ENCODE measurements around the gene CAV1. TPM values are rescaled to one million over a fixed set of nuclear protein-coding genes. Genes with fewer than 3 reads are reported as not detected.

The CAV1 gene
- total RNA-seq, 1 donor from 2014 or later: 15.8 TPM

GRCh38 chr7:116510795-116511194 is 14.0 kb upstream of the CAV1 start:
- no peak for TF ChIP-seq CTCF (IDR thresholded peaks at IDR 0.05; ENCODE audit: insufficient read depth, low read length, poor library complexity, severe bottlenecking)
- no peaks in the 10 kb centered on the region for H3K36me3 ChIP-seq (ENCODE audit: control insufficient read depth, insufficient read depth, low read length)
- H3K4me3 ChIP-seq (ENCODE audit: low read depth, low read length): no peak overlapping the region
- no peak for DNase-seq (ENCODE audit: low read depth)
- H3K27me3 ChIP-seq (ENCODE audit: control insufficient read depth, insufficient read depth, low read length): no peaks in the 10 kb centered on the region

- no peak for TF ChIP-seq CTCF (IDR thresholded peaks at IDR 0.05; ENCODE audit: insufficient read depth, low read length, poor library complexity, severe bottlenecking)
- Histone ChIP-seq H3K27me3 (ENCODE audit: control insufficient read depth, insufficient read depth, low read length) (no peaks in the 10 kb centered on the region), H3K36me3 (ENCODE audit: control insufficient read depth, insufficient read depth, low read length) (no peaks in the 10 kb centered on the region), H3K4me3 (ENCODE audit: low read depth, low read length) (no peak overlapping the region)
- no peak for DNase-seq (ENCODE audit: low read depth)
Observed at GRCh38 chr7:116511552-116512519, 13.0 kb upstream of the CAV1 start.

GRCh38 chr7:116512520-116513188 is 12.2 kb upstream of the CAV1 start:
- H3K27me3 ChIP-seq (ENCODE audit: control insufficient read depth, insufficient read depth, low read length): no peaks in the 10 kb centered on the region
- no peak overlapping the region for H3K4me3 ChIP-seq (ENCODE audit: low read depth, low read length)
- DNase-seq (ENCODE audit: low read depth): no peak
- H3K36me3 ChIP-seq (ENCODE audit: control insufficient read depth, insufficient read depth, low read length): no peaks in the 10 kb centered on the region
- no peak for TF ChIP-seq CTCF (IDR thresholded peaks at IDR 0.05; ENCODE audit: insufficient read depth, low read length, poor library complexity, severe bottlenecking)

- Histone ChIP-seq H3K4me3 (ENCODE audit: low read depth, low read length) (no peak overlapping the region), H3K36me3 (ENCODE audit: control insufficient read depth, insufficient read depth, low read length) (no peaks in the 10 kb centered on the region), H3K27me3 (ENCODE audit: control insufficient read depth, insufficient read depth, low read length) (no peaks in the 10 kb centered on the region)
- DNase-seq (ENCODE audit: low read depth): no peak
- TF ChIP-seq CTCF (IDR thresholded peaks at IDR 0.05; ENCODE audit: insufficient read depth, low read length, poor library complexity, severe bottlenecking): no peak
Observed at GRCh38 chr7:116515584-116515983, 9.3 kb upstream of the CAV1 start.

GRCh38 chr7:116516324-116516723 is 8.5 kb upstream of the CAV1 start:
- DNase-seq (ENCODE audit: low read depth): no peak
- Histone ChIP-seq H3K27me3 (ENCODE audit: control insufficient read depth, insufficient read depth, low read length) (no peaks in the 10 kb centered on the region), H3K4me3 (ENCODE audit: low read depth, low read length) (no peak overlapping the region), H3K36me3 (ENCODE audit: control insufficient read depth, insufficient read depth, low read length) (no peaks in the 10 kb centered on the region)
- TF ChIP-seq CTCF (IDR thresholded peaks at IDR 0.05; ENCODE audit: insufficient read depth, low read length, poor library complexity, severe bottlenecking): no peak

Data from kidney epithelial cell (primary cell).